Islet precursor cell (in vitro differentiated cells): ENCODE results near the gene EPHA3.

Source experiments
- DNase-seq: peaks from one replicate; pipeline ENCODE4 v3.0.0-alpha.2; 2018

EPHA3 gene

GRCh38 chr3:89472101-89472500 lies 364.7 kb downstream of the EPHA3 start:
- DNase-seq = no peak

DNA sequence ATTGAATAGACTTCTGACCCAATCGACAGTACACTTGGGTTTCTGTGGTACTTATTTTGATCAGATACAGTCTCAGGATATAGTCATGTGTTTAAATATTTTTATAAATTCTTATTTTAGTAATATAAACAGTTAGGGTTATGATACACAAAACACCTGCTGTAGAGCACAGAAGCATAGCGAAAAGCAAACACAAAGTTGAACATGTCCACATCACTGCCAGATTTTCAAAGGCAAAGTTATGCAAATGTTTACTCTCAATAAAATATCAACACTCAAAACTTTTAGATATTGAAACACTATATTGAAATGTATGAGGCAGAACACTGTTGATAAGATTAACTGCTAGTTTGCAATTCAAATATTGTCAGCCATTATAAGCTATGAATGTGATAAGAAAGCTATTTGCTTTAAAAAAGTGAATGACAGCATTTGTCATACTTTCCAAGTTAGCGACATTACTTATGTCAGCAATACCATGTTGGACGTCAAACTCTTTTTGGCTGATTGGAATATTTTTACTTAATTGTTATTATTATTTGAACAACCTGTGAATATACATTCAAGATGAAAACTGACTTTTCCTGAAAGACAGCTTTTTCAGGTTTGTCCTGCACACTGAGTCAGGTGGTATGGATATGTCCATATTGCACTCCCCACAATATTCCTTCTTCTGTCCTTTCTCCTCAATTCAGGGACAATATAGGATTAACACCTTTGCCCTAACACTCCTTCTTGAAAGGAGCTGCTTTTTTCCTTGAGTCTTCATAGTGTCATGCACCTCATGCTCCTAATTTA lies 367.1 kb downstream of the EPHA3 start:
- no peak for DNase-seq

DNA sequence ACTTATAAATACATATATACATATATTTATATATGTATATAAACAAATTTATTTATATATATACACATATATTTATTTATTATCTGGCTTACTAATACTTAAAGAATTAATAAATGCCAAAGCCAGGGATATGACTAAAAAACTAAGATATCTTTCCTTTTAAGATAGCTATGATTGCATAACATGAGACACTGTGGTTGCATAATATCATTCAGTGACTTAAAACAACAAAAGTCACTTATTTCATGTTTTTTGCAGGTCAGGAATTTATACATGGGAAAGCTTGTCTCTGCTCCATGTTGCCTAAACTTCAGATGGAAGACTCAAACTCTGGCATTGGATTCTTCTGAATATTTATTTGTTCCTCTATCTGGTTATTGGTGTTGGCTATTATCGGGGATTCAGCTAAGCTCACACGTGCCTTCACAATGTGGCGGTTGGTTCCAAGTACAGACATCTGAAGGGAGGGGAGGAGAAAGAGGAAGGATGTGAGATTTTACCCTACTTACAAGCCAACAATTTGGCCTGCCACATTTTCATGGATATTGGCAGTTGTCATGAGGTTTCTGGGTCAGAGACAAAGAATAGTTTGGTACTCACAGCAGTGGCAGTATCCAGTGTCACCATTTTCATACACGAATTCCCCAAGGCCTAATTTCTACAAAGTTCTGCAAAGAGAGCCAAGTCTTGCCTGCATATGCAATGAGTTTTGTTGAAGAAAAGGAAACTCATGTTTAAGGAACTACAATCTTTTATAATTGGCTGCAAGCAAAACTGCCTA lies 381.6 kb downstream of the EPHA3 start:
- no peak for DNase-seq

DNA sequence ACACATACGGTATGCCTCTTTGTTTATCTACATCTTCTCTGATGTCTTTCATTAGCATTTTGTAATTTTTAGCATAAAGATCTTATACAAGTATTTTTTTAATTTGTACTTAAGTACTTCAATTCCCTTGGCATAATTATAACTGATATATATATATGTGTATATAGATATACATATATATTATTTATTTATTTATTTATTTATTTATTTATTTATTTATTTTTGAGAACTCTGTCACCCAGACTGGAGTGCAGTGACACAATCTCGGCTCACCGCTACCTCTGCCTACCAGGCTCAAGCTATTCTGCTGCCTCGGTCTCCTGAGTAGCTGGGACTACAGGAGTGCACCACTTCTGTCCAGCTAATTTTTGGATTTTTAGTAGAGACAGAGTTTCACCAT lies 382.7 kb downstream of the EPHA3 start:
- no peak for DNase-seq

DNA sequence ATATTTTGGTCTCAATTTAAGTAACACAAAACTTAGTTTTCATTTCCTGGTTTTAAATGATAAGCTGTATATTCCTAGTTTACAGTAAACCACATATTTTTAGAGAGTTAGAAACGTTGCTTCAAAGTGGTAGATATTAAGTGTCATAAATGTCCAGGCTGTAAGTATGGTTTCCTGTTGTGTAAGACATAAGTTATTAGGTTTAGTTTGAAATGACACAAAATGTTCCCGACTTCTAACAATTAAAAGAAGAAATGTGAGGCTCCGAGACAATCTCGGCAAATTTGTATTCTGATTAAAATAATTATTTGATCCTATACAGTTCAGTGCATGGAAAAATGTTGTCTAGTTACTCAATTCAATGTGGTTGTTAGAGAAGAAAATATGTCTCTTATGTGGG lies 387.3 kb downstream of the EPHA3 start:
- DNase-seq = no peak

GRCh38 chr3:89503891-89504391 lies 396.5 kb downstream of the EPHA3 start:
- DNase-seq = no peak

GRCh38 chr3:89504432-89504831 lies 397.0 kb downstream of the EPHA3 start:
- DNase-seq = no peak

GRCh38 chr3:89506462-89507103 lies 399.2 kb downstream of the EPHA3 start:
- DNase-seq = no peak

DNA sequence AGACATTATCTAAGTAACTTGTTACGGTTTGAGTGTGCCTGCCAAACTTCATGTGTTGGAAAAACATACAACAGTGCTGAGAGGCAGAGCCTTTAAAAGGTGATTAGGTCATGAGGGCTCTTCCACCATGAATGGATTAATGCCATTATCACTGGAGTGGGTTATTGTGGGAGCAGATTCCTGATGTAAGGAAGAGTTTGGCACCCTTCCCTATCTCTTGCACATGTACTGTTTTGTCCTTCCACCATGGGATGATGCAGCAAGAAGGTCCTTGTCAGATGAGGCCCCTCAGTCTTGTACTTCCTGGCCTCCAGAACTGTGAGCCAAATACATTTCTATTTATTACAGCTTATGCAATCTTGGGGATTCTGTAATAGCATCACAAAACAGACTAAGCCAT lies 413.9 kb downstream of the EPHA3 start:
- DNase-seq = no peak

DNA sequence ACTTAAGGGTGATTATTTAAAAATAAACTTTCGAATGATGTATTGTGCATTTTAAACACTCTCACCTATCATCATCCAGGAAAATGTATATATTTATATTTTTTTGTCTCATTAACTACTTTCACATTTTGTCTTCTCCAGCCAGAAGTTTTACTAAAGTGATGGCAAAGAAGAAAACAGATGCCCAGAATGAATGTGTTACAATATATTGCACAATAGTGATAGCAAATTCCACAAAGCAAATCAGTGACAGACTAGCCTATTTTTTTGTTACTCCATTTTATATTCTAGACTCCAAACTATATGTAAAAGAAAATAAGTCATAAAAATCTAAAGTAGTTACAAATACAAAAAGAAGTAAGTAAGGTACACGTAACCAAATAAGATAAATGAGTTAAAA lies 414.7 kb downstream of the EPHA3 start:
- no peak for DNase-seq

DNA sequence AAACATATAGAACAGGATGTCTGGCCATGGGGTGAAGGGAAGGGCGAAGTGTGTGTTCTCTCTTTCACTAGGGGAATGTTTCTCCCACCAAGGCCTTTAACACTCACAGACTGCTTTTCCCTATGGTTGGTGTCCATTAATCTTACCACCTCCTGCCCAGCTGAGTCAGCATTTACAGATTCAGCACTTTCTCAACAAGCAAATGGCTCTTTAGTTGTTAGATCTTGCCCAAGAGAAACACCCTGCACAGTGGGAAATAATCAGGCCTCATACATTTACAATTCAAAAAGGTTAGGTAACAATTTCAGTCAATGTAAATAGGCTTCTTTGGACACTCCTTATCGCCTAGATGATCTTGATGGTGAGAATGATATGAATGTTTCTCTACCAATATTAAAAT lies 418.2 kb downstream of the EPHA3 start:
- no peak for DNase-seq

DNA sequence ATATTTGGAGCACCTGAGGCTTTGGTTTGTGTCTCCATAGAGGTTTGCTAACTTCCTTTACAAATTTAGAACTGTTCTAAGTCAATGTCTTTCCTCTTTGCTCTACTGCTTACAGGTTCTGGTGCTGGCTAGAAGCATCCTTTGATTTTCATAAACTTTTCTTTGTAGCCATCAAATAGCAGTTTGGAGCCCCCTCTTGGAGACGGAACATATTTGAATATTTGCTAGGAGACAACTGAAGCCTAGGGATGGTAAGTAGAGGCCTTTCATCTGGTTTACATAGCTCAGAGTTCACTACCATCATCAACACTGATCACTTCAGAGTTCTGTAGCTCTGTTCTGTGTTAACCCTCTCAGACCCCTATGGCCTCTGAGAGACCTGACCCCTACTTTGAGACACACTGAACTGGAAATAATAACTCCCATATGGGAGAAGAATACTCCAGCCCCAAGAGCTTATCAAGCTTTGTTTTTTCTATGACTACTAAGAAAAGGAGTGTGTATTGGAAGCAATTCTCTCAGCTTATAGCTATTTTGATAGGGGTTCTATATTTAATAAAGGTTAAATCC lies 420.4 kb downstream of the EPHA3 start:
- no peak for DNase-seq
